HepG2 (cell line): ENCODE results near the gene NFATC2. TPM values are rescaled to one million over a fixed set of nuclear protein-coding genes. Genes with fewer than 3 reads are reported as not detected.

ENCODE experiments used
- ATAC-seq: fragments of 200-7000 bp; cut with Tn5 transposase; 3 replicates; pipeline ENCODE4 v1.9.1; 2020; ENCODE audit warnings: mild to moderate bottlenecking, moderate library complexity
- BruUV-seq: library from RNA; stranded (reverse); fragments of 400-500 nt; replicated peaks from 2 replicates; lab custom pipeline; 2021; lab: Mats Ljungman, UMichigan
- CTCF ChIA-PET: fragments of 300-600 bp; formaldehyde crosslinking; extraction: SDS; loops from one replicate; lab custom pipeline; 2021; ENCODE audit warnings: low total read pairs, inconsistent platforms, low intra/inter-chr PET ratio; lab: Yijun Ruan, JAX
- POLR2A ChIA-PET: fragments of 350-600 bp; sonication (Branson Sonifier 250); formaldehyde crosslinking; loops from one replicate; lab custom pipeline; 2020; ENCODE audit warnings: antibody characterized with exemption, inconsistent platforms; lab: Yijun Ruan, JAX
- DNase-seq: peaks from one replicate; pipeline ENCODE4 v3.0.0-alpha.2; 2015; ENCODE audit warnings: low spot score
- FAIRE-seq: peaks from 3 replicates; lab custom pipeline; 2011; peaks lifted over from hg19 to GRCh38; lab: Jason Lieb, UNC
- H2AFZ ChIP-seq: one replicate; pipeline ENCODE4 v1.6.1; 2011; ENCODE audit warnings: low read length, inconsistent platforms
- H3K27ac ChIP-seq: fragments of 300-600 bp; 3 replicates; pipeline ENCODE4 v1.8.0; 2011; ENCODE audit warnings: mixed run types, mild to moderate bottlenecking, mixed read lengths, low read length, inconsistent platforms; ENCODE audit not compliant: insufficient read depth; ENCODE audit errors: extremely low read length
- H3K27me3 ChIP-seq, 2 experiments: fragments of 200-600 bp in 1 of 2; 2 replicates in 1 of 2; 3 replicates in 1 of 2; pipeline versions ENCODE4 v1.6.0 to v1.8.0; 2011; ENCODE audit warnings: low read length in 2 of 2, mild to moderate bottlenecking in 2 of 2, moderate library complexity in 2 of 2, inconsistent platforms in 1 of 2; ENCODE audit not compliant: insufficient read depth in 2 of 2, control insufficient read depth in 1 of 2
- H3K36me3 ChIP-seq, 2 experiments: fragments of 200-600 bp in 1 of 2; replicated peaks in 1 of 2; 2 replicates in 1 of 2; 3 replicates in 1 of 2; pipeline versions ENCODE4 v1.5.1 to v1.8.0; 2011; ENCODE audit warnings: low read length in 2 of 2, inconsistent platforms in 1 of 2; ENCODE audit not compliant: insufficient read depth in 2 of 2, control insufficient read depth in 1 of 2
- H3K4me1 ChIP-seq: 2 replicates; pipeline ENCODE4 v1.5.1; 2012; ENCODE audit warnings: low read length, inconsistent platforms; ENCODE audit not compliant: insufficient read depth
- H3K4me2 ChIP-seq: 2 replicates; pipeline ENCODE4 v1.6.0; 2011; ENCODE audit warnings: low read depth, low read length, inconsistent platforms
- H3K4me3 ChIP-seq, 3 experiments: fragments of 200-600 bp in 1 of 3; sonication (generic), shearing (Covaris generic) in 1 of 3; replicated peaks in 1 of 3; 2 replicates each; pipeline ENCODE4 v1.5.1; 2011 to 2016; ENCODE audit warnings: low read length in 3 of 3, inconsistent platforms in 2 of 3, low read depth in 2 of 3, mild to moderate bottlenecking in 2 of 3, control low read depth in 1 of 3, mixed read lengths in 1 of 3; ENCODE audit not compliant: insufficient read depth in 1 of 3
- H3K79me2 ChIP-seq: one replicate; pipeline ENCODE4 v1.6.1; 2011; ENCODE audit warnings: low read length, inconsistent platforms; ENCODE audit not compliant: insufficient read depth
- H3K9ac ChIP-seq: 2 replicates; pipeline ENCODE4 v1.6.0; 2011; ENCODE audit warnings: mild to moderate bottlenecking, low read depth, low read length, inconsistent platforms; ENCODE audit not compliant: insufficient read depth
- H3K9me3 ChIP-seq: 2 replicates; pipeline ENCODE4 v1.5.1; 2012; ENCODE audit warnings: mild to moderate bottlenecking, low read length
- H4K20me1 ChIP-seq: 2 replicates; pipeline ENCODE4 v1.6.0; 2011; ENCODE audit warnings: inconsistent platforms, mild to moderate bottlenecking, low read length, moderate library complexity; ENCODE audit not compliant: insufficient read depth
- FOXC1 ChIP-seq: sonication (generic); formaldehyde crosslinking; IDR thresholded peaks from 2 replicates; pipeline ENCODE4 v1.8.0; 2022; ENCODE audit warnings: mild to moderate bottlenecking, missing genetic modification reagents, borderline replicate concordance
- GLMP ChIP-seq: sonication (generic); formaldehyde crosslinking; IDR thresholded peaks from 2 replicates; pipeline ENCODE4 v1.9.0; 2021; ENCODE audit warnings: missing genetic modification reagents, mild to moderate bottlenecking, borderline replicate concordance
- KLF11 ChIP-seq: IDR thresholded peaks from 2 replicates; pipeline ENCODE4 v1.6.1; 2016; ENCODE audit warnings: missing compliant biosample characterization
- MED1 ChIP-seq: sonication (generic); formaldehyde crosslinking; IDR thresholded peaks from 2 replicates; pipeline ENCODE4 v1.4.0; 2020; ENCODE audit warnings: missing genetic modification reagents
- NFKB2 ChIP-seq: sonication (generic); formaldehyde crosslinking; IDR thresholded peaks from 2 replicates; pipeline ENCODE4 v1.4.0; 2020; ENCODE audit warnings: missing genetic modification reagents, borderline replicate concordance
- PLRG1 ChIP-seq: fragments of 450-650 bp; conservative IDR thresholded peaks from 2 replicates; pipeline ENCODE4 v1.6.1; 2016
- PLSCR1 ChIP-seq: sonication (generic); formaldehyde crosslinking; IDR thresholded peaks from 2 replicates; pipeline ENCODE4 v1.5.0; 2020; ENCODE audit warnings: missing genetic modification reagents, mild to moderate bottlenecking, borderline replicate concordance
- PTBP1 ChIP-seq: fragments of 200-400 bp; formaldehyde crosslinking; IDR thresholded peaks from 2 replicates; pipeline ENCODE4 v1.6.1; 2018; ENCODE audit warnings: low read length, low read depth; ENCODE audit not compliant: poor library complexity, severe bottlenecking
- SCMH1 ChIP-seq: sonication (generic); formaldehyde crosslinking; IDR thresholded peaks from 2 replicates; pipeline ENCODE4 v1.9.0; 2021; ENCODE audit warnings: missing genetic modification reagents, mild to moderate bottlenecking, borderline replicate concordance
- TBX2 ChIP-seq: sonication (generic); formaldehyde crosslinking; IDR thresholded peaks from 2 replicates; pipeline ENCODE4 v1.5.0; 2020; ENCODE audit warnings: missing genetic modification reagents, mild to moderate bottlenecking, borderline replicate concordance
- TGIF2 ChIP-seq: IDR thresholded peaks from 2 replicates; pipeline ENCODE4 v1.6.1; 2016; ENCODE audit warnings: control low read depth, missing compliant biosample characterization
- ZNF354B ChIP-seq: sonication (generic); formaldehyde crosslinking; IDR thresholded peaks from 2 replicates; pipeline ENCODE4 v1.8.0; 2022; ENCODE audit warnings: mild to moderate bottlenecking, missing genetic modification reagents
- ZNF503 ChIP-seq: sonication (generic); formaldehyde crosslinking; IDR thresholded peaks from 2 replicates; pipeline ENCODE4 v1.4.0; 2020; ENCODE audit warnings: missing genetic modification reagents
- ZNF569 ChIP-seq: sonication (generic); formaldehyde crosslinking; IDR thresholded peaks from 2 replicates; pipeline ENCODE4 v1.5.0; 2020; ENCODE audit warnings: mild to moderate bottlenecking, missing genetic modification reagents, moderate library complexity, borderline replicate concordance
- ZNF629 ChIP-seq: sonication (generic); formaldehyde crosslinking; conservative IDR thresholded peaks from 2 replicates; pipeline ENCODE4 v1.5.0; 2020; ENCODE audit warnings: missing genetic modification reagents
- ZNF775 ChIP-seq: sonication (generic); formaldehyde crosslinking; IDR thresholded peaks from 2 replicates; pipeline ENCODE4 v1.4.0; 2020; ENCODE audit warnings: missing genetic modification reagents, mild to moderate bottlenecking, moderate library complexity, borderline replicate concordance
- WGBS: methylation state at CpG from one replicate; pipeline ENCODE4 v1.1.6; 2017; ENCODE audit warnings: low lambda C conversion rate; 5-methylcytosine and 5-hydroxymethylcytosine counted together
- in situ Hi-C: cut with HindIII; loops from 2 replicates; pipeline ENCODE4 v1.10.0; 2017; ENCODE audit warnings: low pct_unique_long_range_greater_than_20kb; ENCODE audit not compliant: extremely low pct_ligation_motif_present
- intact Hi-C: fragments of 100-400 bp; cut with micrococcal nuclease; formaldehyde crosslinking; loops from one replicate; pipeline ENCODE4 v1.10.0; 2022; ENCODE audit not compliant: unreplicated experiment
- polyA plus RNA-seq, 8 experiments: library from polyadenylated mRNA; depleted of rRNA in 3 of 8; stranded (reverse) in 7 of 8; unstranded in 1 of 8; fragments of >200 nt; fragmentation: Illumina TruSeq in 4 of 8; extraction: Trizol in 4 of 8; gene quantifications; 2 replicates each; pipeline versions ENCODE4 v1.2.1 to v1.2.3, GENCODE V29; 2011 to 2016; ENCODE audit warnings: low read depth in 4 of 8, missing spikeins in 1 of 8, mixed read lengths in 1 of 8; ENCODE audit not compliant: insufficient read depth in 1 of 8
- total RNA-seq, 5 experiments: library from RNA; depleted of rRNA; stranded (reverse); fragments of >200 nt; fragmentation: Illumina TruSeq; extraction: Trizol; gene quantifications; 2 replicates each; pipeline ENCODE4 v1.2.3, GENCODE V29; 2016; ENCODE audit warnings: low read depth in 1 of 5

NFATC2 gene
- total and polyA plus RNA-seq, 2 of the 13 experiments (the other 11 are each of a cell fraction or from before 2014, with no cell fraction given) = 1.9 to 3.3 TPM

DNA sequence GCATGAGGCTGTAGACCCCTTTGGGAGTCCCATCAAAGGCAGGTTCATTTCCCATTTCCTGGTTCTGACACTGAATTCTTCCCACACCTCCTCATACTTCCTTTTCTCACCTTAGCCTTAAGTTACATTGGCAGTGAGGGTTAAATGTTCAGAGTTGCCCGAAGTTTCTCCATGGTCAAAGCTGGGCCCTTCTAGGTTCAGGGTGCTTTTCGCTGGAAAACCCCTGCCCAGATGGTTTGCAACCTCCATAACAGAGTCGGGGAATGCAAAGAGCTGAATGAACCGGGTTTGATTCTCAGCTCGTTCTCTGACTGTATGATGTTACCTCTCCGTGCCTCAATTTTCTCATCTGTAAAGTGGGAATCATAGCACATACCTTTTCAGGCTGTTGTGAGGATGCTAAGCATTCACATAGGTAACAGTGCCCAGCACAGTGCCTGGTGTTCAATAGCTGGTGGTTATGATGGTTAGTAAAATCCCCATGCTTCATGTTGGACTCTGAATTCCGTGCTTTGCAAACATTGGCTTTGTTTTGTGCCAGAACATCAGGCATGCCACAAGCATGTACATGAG is 149.8 kb downstream of the NFATC2 start:
- Histone ChIP-seq H4K20me1 (no peaks in the 10 kb centered on the region), H3K4me1 (no peaks in the 10 kb centered on the region), H3K79me2 (no peaks in the 10 kb centered on the region), H2AFZ (no peak overlapping the region), H3K9ac (no peak overlapping the region), H3K4me3 (no peak overlapping the region), H3K9me3 (no peaks in the 10 kb centered on the region), H3K27me3 (no peaks in the 10 kb centered on the region), H3K4me2 (no peak overlapping the region), H3K36me3 (peaks cover 1 to 19% of the 10 kb centered on the region in 2 experiments; a peak in 3 of 5 replicates), H3K27ac (no peak overlapping the region)
- FAIRE-seq = peak; percentile 26
- intact Hi-C loops (no loop called here), in situ Hi-C loops (no loop called here)
- POLR2A ChIA-PET = no interaction called here
- TF ChIP-seq KLF11 (CRISPR knock-in tag) (no peak), NFKB2 (CRISPR knock-in tag) (no peak), ZNF629 (CRISPR knock-in tag) (peak; percentile 89), ZNF775 (CRISPR knock-in tag) (no peak)
- DNase-seq = no peak
- no peak for ATAC-seq
- CTCF ChIA-PET = no interaction called here
- 80% methylated on average over 7 of the region's 7 CpGs for WGBS
- no TSS peak for BruUV-seq

DNA sequence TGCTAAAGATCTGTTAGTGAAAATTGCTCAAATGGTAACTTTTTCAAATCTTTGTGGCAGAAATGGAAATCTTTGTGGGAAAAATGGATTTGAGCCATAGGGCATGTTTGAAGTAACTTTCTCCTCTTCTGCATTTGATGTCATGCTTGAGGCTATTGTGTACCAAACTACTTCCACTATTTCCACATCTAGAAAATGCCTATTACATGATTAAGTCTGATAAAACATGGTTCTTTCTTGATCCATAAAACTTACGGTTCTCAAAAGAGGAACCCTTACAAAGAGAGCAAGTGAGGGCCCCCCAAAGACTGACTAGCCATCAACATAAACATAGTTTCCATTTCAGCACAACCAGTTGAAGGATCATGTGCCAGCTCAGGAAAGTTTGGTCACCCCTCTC is 150.6 kb downstream of the NFATC2 start:
- intact Hi-C loops = no loop called here
- FAIRE-seq (no peak), ATAC-seq (no peak), DNase-seq (no peak)
- no peaks in the 10 kb centered on the region for H3K27me3 ChIP-seq
- H3K4me1 ChIP-seq = no peaks in the 10 kb centered on the region
- TF ChIP-seq ZNF354B (CRISPR knock-in tag) (no peak), ZNF569 (CRISPR knock-in tag) (no peak), SCMH1 (CRISPR knock-in tag) (no peak), ZNF503 (CRISPR knock-in tag) (no peak), PLRG1 (no peak), FOXC1 (no peak), PTBP1 (no peak), MED1 (CRISPR knock-in tag) (no peak), TGIF2 (CRISPR knock-in tag) (no peak), PLSCR1 (CRISPR knock-in tag) (no peak), GLMP (CRISPR knock-in tag) (no peak), TBX2 (CRISPR knock-in tag) (no peak)
- peaks cover 1 to 19% of the 10 kb centered on the region in 2 experiments; a peak in 3 of 5 replicates for H3K36me3 ChIP-seq
- H3K4me2 ChIP-seq = no peak overlapping the region
- no peak overlapping the region for H3K9ac ChIP-seq
- WGBS = 97% methylated on average over 1 of the region's 1 CpG
- no TSS peak for BruUV-seq
- no peak overlapping the region for H3K4me3 ChIP-seq
- no peak overlapping the region for H3K27ac ChIP-seq
- in situ Hi-C loops = no loop called here
- H2AFZ ChIP-seq = no peak overlapping the region
- ChIA-PET CTCF (no interaction called here), POLR2A (no interaction called here)
- no peaks in the 10 kb centered on the region for H4K20me1 ChIP-seq
- H3K9me3 ChIP-seq = no peaks in the 10 kb centered on the region
- no peaks in the 10 kb centered on the region for H3K79me2 ChIP-seq
